ENCODE measurements around the gene TENT4B.
"Not testable (repeated sequence)": the region's sequence is repeated elsewhere in the genome, so short reads cannot be mapped to it uniquely, and the experiment has no call there.

GRCh38 chr16:50171773-50172172 is 18.7 kb downstream of the TENT4B start:
- not testable (repeated sequence) for TF ChIP-seq CTCF (conservative IDR thresholded peaks at IDR 0.05); ZFX (IDR thresholded peaks at IDR 0.05)

All from C4-2B (cell line).